Vagina (tissue), 2 donors: ENCODE measurements around the gene UBE2G1.

Source experiments
- CTCF ChIP-seq, 3 experiments: fragments of 450-650 bp in 2 of 3; fragments of 200-600 bp in 1 of 3; sonication (generic) in 1 of 3; IDR thresholded peaks; one replicate each; pipeline ENCODE4 v1.5.1; 2017 to 2019; ENCODE audit warnings: antibody characterized with exemption in 3 of 3, mild to moderate bottlenecking in 2 of 3, moderate library complexity in 2 of 3
- POLR2A ChIP-seq, 2 donors: fragments of 450-650 bp; IDR thresholded peaks; one replicate each; pipeline ENCODE4 v1.6.1; 2017; ENCODE audit warnings: antibody characterized with exemption in 2 of 2, mild to moderate bottlenecking in 2 of 2, moderate library complexity in 2 of 2
- POLR2AphosphoS5 ChIP-seq, 2 donors: sonication (generic); formaldehyde crosslinking; IDR thresholded peaks; one replicate each; pipeline ENCODE4 v1.9.0; 2017; ENCODE audit warnings: antibody characterized with exemption in 2 of 2, mild to moderate bottlenecking in 2 of 2, low read depth in 1 of 2; ENCODE audit not compliant: insufficient read depth in 1 of 2

GRCh38 chr17:4364622-4365041, 1.8 kb downstream of the UBE2G1 start:
- TF ChIP-seq CTCF (IDR thresholded peaks at IDR 0.05) = no peak
- TF ChIP-seq POLR2A (IDR thresholded peaks at IDR 0.05) = no peak
- TF ChIP-seq POLR2AphosphoS5 (IDR thresholded peaks at IDR 0.05; ENCODE audit: insufficient read depth in 1 of 2, low read depth in 1 of 2) = no peak
